SK-N-SH (cell line): Measurements from ENCODE around the gene MYH16. TPM values are rescaled to one million over a fixed set of nuclear protein-coding genes. Genes with fewer than 3 reads are reported as not detected.
"Not testable (repeated sequence)": the region's sequence is repeated elsewhere in the genome, so short reads cannot be mapped to it uniquely, and the experiment has no call there.

Source experiments
- CTCF ChIA-PET: fragments of 300-600, 350-600 bp; formaldehyde crosslinking; extraction: SDS; loops from one replicate; lab custom pipeline; 2021; lab: Yijun Ruan, JAX
- POLR2A ChIA-PET: fragments of 350-600 bp; sonication (Branson Sonifier 250); formaldehyde crosslinking; extraction: SDS; loops from one replicate; lab custom pipeline; 2020; ENCODE audit warnings: antibody characterized with exemption, inconsistent platforms; lab: Yijun Ruan, JAX
- DNase-seq: peaks from one replicate; pipeline ENCODE4 v3.0.0; 2012
- H2AFZ ChIP-seq: fragments of 200-600 bp; sonication (generic); 2 replicates; pipeline ENCODE4 v1.8.1; 2016; ENCODE audit warnings: antibody characterized with exemption, mild to moderate bottlenecking, low read depth
- H3F3A ChIP-seq: fragments of 200-600 bp; sonication (generic); replicated peaks from 2 replicates; pipeline ENCODE3; 2016; ENCODE audit warnings: antibody characterized with exemption, mild to moderate bottlenecking; ENCODE audit not compliant: insufficient read depth
- H3K27ac ChIP-seq, 2 experiments: fragments of 200-500 bp in 1 of 2; fragments of 200-600 bp in 1 of 2; sonication (Bioruptor generic) in 1 of 2; sonication (generic), shearing (Covaris generic) in 1 of 2; 2 replicates each; pipeline versions ENCODE4 v1.5.1 to v1.6.1; 2014 to 2016; ENCODE audit warnings: low read depth in 2 of 2, inconsistent platforms in 1 of 2, low read length in 1 of 2, mild to moderate bottlenecking in 1 of 2, mixed read lengths in 1 of 2
- H3K27me3 ChIP-seq: fragments of 200-600 bp; sonication (generic), shearing (Covaris generic); 2 replicates; pipeline ENCODE4 v1.6.1; 2016; ENCODE audit warnings: mixed run types; ENCODE audit not compliant: insufficient read depth
- H3K36me3 ChIP-seq, 2 experiments: fragments of 200-500 bp in 1 of 2; fragments of 200-600 bp in 1 of 2; sonication (Bioruptor generic) in 1 of 2; sonication (generic) in 1 of 2; replicated peaks in 1 of 2; 2 replicates each; pipeline versions ENCODE3 to v1.5.1; 2014 to 2016; ENCODE audit warnings: low read length in 1 of 2, mild to moderate bottlenecking in 1 of 2; ENCODE audit not compliant: insufficient read depth in 2 of 2, control insufficient read depth in 1 of 2
- H3K4me1 ChIP-seq, 2 experiments: fragments of 200-500 bp in 1 of 2; fragments of 200-600 bp in 1 of 2; sonication (Bioruptor generic) in 1 of 2; sonication (generic), shearing (Covaris generic) in 1 of 2; 2 replicates each; pipeline versions ENCODE4 v1.5.1 to v1.6.1; 2014 to 2016; ENCODE audit warnings: low read depth in 1 of 2, low read length in 1 of 2, mixed run types in 1 of 2; ENCODE audit not compliant: insufficient read depth in 2 of 2, control insufficient read depth in 1 of 2
- H3K4me2 ChIP-seq: fragments of 200-600 bp; sonication (generic), shearing (Covaris generic); 2 replicates; pipeline ENCODE4 v1.6.1; 2017; ENCODE audit warnings: mixed run types
- H3K4me3 ChIP-seq, 2 experiments: fragments of 200-500 bp in 1 of 2; fragments of 200-600 bp in 1 of 2; sonication (Bioruptor generic) in 1 of 2; sonication (generic), shearing (Covaris generic) in 1 of 2; 2 replicates each; pipeline versions ENCODE4 v1.5.1 to v1.8.1; 2014 to 2016; ENCODE audit warnings: low read depth in 2 of 2, inconsistent platforms in 1 of 2, low read length in 1 of 2, mild to moderate bottlenecking in 1 of 2, mixed read lengths in 1 of 2, moderate library complexity in 1 of 2
- H3K79me2 ChIP-seq: fragments of 200-600 bp; sonication (generic); 2 replicates; pipeline ENCODE4 v1.8.1; 2017; ENCODE audit warnings: mild to moderate bottlenecking; ENCODE audit not compliant: insufficient read depth
- H3K9ac ChIP-seq: fragments of 200-600 bp; sonication (generic); 2 replicates; pipeline ENCODE4 v1.6.1; 2017; ENCODE audit warnings: mixed run types
- H3K9me2 ChIP-seq: fragments of 200-600 bp; sonication (generic); 2 replicates; pipeline ENCODE4 v1.6.1; 2017; ENCODE audit warnings: mixed run types
- H3K9me3 ChIP-seq: fragments of 200-600 bp; sonication (generic); 2 replicates; pipeline ENCODE4 v1.6.1; 2017; ENCODE audit warnings: mixed run types, mild to moderate bottlenecking, moderate library complexity
- H4K20me1 ChIP-seq: fragments of 200-600 bp; sonication (generic); 2 replicates; pipeline ENCODE4 v1.6.1; 2017; ENCODE audit warnings: mild to moderate bottlenecking, mixed run types; ENCODE audit not compliant: insufficient read depth
- ELF1 ChIP-seq: IDR thresholded peaks from 2 replicates; pipeline ENCODE4 v1.4.0; 2012
- EP300 ChIP-seq, 2 experiments: IDR thresholded peaks; 2 replicates each; pipeline versions ENCODE4 v1.4.0 to v1.6.1; 2012; ENCODE audit warnings: borderline replicate concordance in 1 of 2, low read depth in 1 of 2, low read length in 1 of 2
- FOSL2 ChIP-seq: IDR thresholded peaks from 2 replicates; pipeline ENCODE4 v1.4.0; 2012; ENCODE audit warnings: low read depth, mild to moderate bottlenecking, moderate library complexity, borderline replicate concordance
- GABPA ChIP-seq: IDR thresholded peaks from 2 replicates; pipeline ENCODE4 v1.4.0; 2012; ENCODE audit warnings: low read depth, mild to moderate bottlenecking
- JUND ChIP-seq: IDR thresholded peaks from 2 replicates; pipeline ENCODE4 v1.4.0; 2012
- MEF2A ChIP-seq: IDR thresholded peaks from 2 replicates; pipeline ENCODE4 v1.4.0; 2012; ENCODE audit warnings: low read depth, borderline replicate concordance
- MXI1 ChIP-seq: IDR thresholded peaks from 2 replicates; pipeline ENCODE4 v1.6.1; 2012; ENCODE audit warnings: mild to moderate bottlenecking, low read depth, low read length, improper control_type of control experiment
- NRF1 ChIP-seq: IDR thresholded peaks from 2 replicates; pipeline ENCODE4 v1.6.1; 2012; ENCODE audit warnings: low read depth, mild to moderate bottlenecking, low read length
- RCOR1 ChIP-seq: fragments of 150-350 bp; IDR thresholded peaks from 2 replicates; pipeline ENCODE4 v1.6.1; 2017; ENCODE audit warnings: antibody characterized with exemption, low read length
- SIN3A ChIP-seq: IDR thresholded peaks from 2 replicates; pipeline ENCODE4 v1.6.1; 2012; ENCODE audit warnings: low read depth, mild to moderate bottlenecking, low read length, moderate library complexity, borderline replicate concordance
- SMC3 ChIP-seq: IDR thresholded peaks from 2 replicates; pipeline ENCODE4 v1.6.1; 2012; ENCODE audit warnings: low read depth, low read length, improper control_type of control experiment
- TAF1 ChIP-seq: IDR thresholded peaks from 2 replicates; pipeline ENCODE4 v1.6.1; 2012; ENCODE audit warnings: low read depth, mild to moderate bottlenecking, low read length, moderate library complexity, borderline replicate concordance
- TCF12 ChIP-seq: IDR thresholded peaks from 2 replicates; pipeline ENCODE4 v1.4.0; 2012
- TEAD4 ChIP-seq: IDR thresholded peaks from 2 replicates; pipeline ENCODE4 v1.4.0; 2012; ENCODE audit warnings: mild to moderate bottlenecking, borderline replicate concordance; ENCODE audit not compliant: insufficient read depth
- WGBS: methylation state at CpG from one replicate; pipeline ENCODE4 v1.1.6; 2017; ENCODE audit warnings: low lambda C conversion rate; 5-methylcytosine and 5-hydroxymethylcytosine counted together
- polyA plus RNA-seq, 3 experiments: library from polyadenylated mRNA; depleted of rRNA; stranded (reverse); fragments of >200 nt; gene quantifications; 2 replicates each; pipeline ENCODE4 v1.2.3, GENCODE V29; 2012
- TF ChIP-seq, protein P1 (sequence below): IDR thresholded peaks from 2 replicates; pipeline ENCODE4 v1.4.0; 2012; ENCODE audit warnings: low read depth, borderline replicate concordance
- TF ChIP-seq, protein P2 (sequence below): IDR thresholded peaks from 2 replicates; pipeline ENCODE4; 2012
- TF ChIP-seq, protein P3 (sequence below): IDR thresholded peaks from 2 replicates; pipeline ENCODE4 v1.4.0; 2012; ENCODE audit warnings: low read depth, borderline replicate concordance
- TF ChIP-seq, protein P4 (sequence below): IDR thresholded peaks from 2 replicates; pipeline ENCODE4 v1.4.0; 2012; ENCODE audit warnings: low read depth
- TF ChIP-seq, protein P5 (sequence below): fragments of 150-350 bp; IDR thresholded peaks from 2 replicates; pipeline ENCODE4 v1.6.1; 2016; ENCODE audit warnings: mild to moderate bottlenecking, low read depth, low read length

The MYH16 gene
- polyA plus RNA-seq, 1 of the 3 experiments (the other 2 are of a cell fraction), result 0.41 TPM

DNA sequence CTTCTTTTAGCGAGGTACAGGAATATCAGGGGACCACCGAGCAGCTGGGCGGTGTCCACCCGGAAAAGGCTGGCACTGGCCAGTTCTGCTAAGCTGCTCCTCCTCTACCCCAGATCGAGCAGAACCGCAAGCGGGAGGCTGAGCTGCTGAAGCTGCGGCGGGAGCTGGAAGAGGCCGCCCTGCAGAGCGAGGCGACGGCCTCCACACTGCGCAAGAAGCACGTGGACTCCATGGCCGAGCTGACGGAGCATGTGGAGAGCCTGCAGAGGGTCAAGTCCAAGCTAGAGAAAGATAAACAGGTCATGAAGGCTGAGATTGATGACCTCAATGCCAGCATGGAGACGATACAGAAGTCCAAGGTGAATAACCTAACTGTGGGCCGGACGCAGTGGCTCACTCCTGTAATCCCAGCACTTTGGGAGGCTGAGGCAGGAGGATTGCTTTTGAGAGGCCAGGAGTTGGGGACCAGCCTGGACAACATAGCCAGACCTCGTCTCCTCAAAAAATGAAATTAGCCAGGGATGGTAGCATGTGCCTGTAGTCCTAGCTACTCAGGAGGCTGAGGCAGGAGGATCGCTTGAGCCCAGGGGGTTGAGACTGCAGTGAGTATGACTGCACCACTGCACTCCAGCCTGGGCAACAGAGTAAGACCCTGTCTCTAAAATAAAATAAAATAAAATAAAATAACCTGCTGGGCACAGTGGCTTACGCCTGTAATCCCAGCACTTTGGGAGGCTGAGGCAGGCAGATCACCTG lies 15.3 kb downstream of the MYH16 start (continued):
- TF ChIP-seq MXI1, result no peak
- no peak for TF ChIP-seq TEAD4
- TF ChIP-seq, protein P1, sequence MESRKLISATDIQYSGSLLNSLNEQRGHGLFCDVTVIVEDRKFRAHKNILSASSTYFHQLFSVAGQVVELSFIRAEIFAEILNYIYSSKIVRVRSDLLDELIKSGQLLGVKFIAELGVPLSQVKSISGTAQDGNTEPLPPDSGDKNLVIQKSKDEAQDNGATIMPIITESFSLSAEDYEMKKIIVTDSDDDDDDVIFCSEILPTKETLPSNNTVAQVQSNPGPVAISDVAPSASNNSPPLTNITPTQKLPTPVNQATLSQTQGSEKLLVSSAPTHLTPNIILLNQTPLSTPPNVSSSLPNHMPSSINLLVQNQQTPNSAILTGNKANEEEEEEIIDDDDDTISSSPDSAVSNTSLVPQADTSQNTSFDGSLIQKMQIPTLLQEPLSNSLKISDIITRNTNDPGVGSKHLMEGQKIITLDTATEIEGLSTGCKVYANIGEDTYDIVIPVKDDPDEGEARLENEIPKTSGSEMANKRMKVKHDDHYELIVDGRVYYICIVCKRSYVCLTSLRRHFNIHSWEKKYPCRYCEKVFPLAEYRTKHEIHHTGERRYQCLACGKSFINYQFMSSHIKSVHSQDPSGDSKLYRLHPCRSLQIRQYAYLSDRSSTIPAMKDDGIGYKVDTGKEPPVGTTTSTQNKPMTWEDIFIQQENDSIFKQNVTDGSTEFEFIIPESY, result no peak
- TF ChIP-seq RCOR1, result no peak
- no peak for TF ChIP-seq SMC3
- no peak for TF ChIP-seq ELF1
- TF ChIP-seq, protein P2, sequence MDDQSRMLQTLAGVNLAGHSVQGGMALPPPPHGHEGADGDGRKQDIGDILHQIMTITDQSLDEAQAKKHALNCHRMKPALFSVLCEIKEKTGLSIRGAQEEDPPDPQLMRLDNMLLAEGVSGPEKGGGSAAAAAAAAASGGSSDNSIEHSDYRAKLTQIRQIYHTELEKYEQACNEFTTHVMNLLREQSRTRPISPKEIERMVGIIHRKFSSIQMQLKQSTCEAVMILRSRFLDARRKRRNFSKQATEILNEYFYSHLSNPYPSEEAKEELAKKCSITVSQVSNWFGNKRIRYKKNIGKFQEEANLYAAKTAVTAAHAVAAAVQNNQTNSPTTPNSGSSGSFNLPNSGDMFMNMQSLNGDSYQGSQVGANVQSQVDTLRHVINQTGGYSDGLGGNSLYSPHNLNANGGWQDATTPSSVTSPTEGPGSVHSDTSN, result no peak
- TF ChIP-seq, protein P3, sequence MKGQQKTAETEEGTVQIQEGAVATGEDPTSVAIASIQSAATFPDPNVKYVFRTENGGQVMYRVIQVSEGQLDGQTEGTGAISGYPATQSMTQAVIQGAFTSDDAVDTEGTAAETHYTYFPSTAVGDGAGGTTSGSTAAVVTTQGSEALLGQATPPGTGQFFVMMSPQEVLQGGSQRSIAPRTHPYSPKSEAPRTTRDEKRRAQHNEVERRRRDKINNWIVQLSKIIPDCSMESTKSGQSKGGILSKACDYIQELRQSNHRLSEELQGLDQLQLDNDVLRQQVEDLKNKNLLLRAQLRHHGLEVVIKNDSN, result no peak

DNA sequence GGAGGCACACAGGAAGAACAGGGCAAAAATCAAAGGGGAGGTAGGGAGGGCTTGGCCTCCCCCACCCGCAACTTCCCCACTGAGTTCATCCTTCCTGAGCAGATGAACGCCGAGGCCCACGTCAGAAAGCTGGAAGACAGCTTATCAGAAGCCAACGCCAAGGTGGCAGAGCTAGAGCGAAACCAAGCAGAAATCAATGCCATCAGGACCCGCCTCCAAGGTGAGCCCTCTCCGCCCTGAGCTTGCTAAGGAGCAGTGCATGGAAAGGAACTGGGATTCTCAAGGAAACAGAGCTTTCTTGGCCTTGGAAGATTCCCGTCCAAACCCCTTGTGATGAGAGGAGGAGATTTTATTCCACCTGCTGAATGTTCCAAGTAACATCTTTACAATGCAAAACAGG lies 16.5 kb downstream of the MYH16 start:
- ChIA-PET CTCF (interaction anchor here (1.3 to 1.7 kb wide), 2 partner anchors 23 to 24 kb away, joined by 4 to 5 read pairs; no protein-coding TSS in a partner anchor), POLR2A (no interaction called here)

DNA sequence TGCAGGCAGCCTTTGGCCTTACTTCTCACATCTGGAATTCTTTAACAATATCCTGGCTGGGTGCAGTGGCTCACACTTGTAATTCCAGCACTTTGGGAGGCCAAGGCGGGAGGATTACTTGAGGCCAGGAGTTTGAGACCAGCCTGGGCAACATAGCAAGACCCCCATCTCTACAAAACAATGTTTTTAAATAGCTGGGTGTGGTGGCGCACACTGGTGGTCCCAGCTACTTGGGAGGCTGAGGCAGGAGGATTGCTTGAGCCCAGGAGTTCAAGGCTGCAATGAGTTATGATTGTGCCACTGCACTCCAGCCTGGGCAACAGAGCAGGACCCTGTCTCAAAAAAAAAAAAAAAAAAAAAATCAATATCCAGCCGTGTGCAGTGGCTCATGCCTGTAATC lies 17.5 kb downstream of the MYH16 start:
- not testable (repeated sequence) for H3K4me2 ChIP-seq, H3K9me2 ChIP-seq, H3K79me2 ChIP-seq, H4K20me1 ChIP-seq, H3K36me3 ChIP-seq, H2AFZ ChIP-seq, H3F3A ChIP-seq, H3K27me3 ChIP-seq, H3K27ac ChIP-seq, H3K9me3 ChIP-seq, H3K4me3 ChIP-seq, DNase-seq, H3K9ac ChIP-seq, H3K4me1 ChIP-seq
- ChIA-PET CTCF (interaction anchor here (1.7 kb wide), 1 partner anchor 22 kb away, joined by 4 read pairs; no protein-coding TSS in a partner anchor), POLR2A (interaction anchor here (0.7 to 1.0 kb wide), 2 partner anchors 10 to 19 kb away, joined by 4 to 5 read pairs; no protein-coding TSS in a partner anchor)
- WGBS, result 88% methylated on average over 3 of the region's 3 CpGs

More for the DNA sequence above, 16.5 kb downstream of the MYH16 start:
- Histone ChIP-seq H3K9me3 (no peaks in the 10 kb centered on the region), H3K4me2 (no peak overlapping the region), H3F3A (no peaks in the 10 kb centered on the region), H3K9me2 (no peaks in the 10 kb centered on the region), H3K4me3 (no peak overlapping the region), H4K20me1 (no peaks in the 10 kb centered on the region), H2AFZ (no peak overlapping the region), H3K27me3 (no peaks in the 10 kb centered on the region), H3K79me2 (no peaks in the 10 kb centered on the region), H3K4me1 (no peaks in the 10 kb centered on the region), H3K36me3 (no peaks in the 10 kb centered on the region), H3K27ac (no peak overlapping the region), H3K9ac (no peak overlapping the region)
- 90% methylated on average over 9 of the region's 9 CpGs for WGBS
- TF ChIP-seq TAF1 (no peak), FOSL2 (no peak), TCF12 (no peak), GABPA (no peak), NRF1 (no peak), EP300 (IDR thresholded peaks at IDR 0.05; ENCODE audit: borderline replicate concordance in 1 of 2, low read depth in 1 of 2, low read length in 1 of 2) (no peak), JUND (no peak), SMC3 (no peak), SIN3A (no peak), MEF2A (no peak), ELF1 (no peak)
- TF ChIP-seq, protein P2, result no peak
- TF ChIP-seq, protein P4, sequence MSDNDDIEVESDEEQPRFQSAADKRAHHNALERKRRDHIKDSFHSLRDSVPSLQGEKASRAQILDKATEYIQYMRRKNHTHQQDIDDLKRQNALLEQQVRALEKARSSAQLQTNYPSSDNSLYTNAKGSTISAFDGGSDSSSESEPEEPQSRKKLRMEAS, result no peak
- TF ChIP-seq, protein P5, sequence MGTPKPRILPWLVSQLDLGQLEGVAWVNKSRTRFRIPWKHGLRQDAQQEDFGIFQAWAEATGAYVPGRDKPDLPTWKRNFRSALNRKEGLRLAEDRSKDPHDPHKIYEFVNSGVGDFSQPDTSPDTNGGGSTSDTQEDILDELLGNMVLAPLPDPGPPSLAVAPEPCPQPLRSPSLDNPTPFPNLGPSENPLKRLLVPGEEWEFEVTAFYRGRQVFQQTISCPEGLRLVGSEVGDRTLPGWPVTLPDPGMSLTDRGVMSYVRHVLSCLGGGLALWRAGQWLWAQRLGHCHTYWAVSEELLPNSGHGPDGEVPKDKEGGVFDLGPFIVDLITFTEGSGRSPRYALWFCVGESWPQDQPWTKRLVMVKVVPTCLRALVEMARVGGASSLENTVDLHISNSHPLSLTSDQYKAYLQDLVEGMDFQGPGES, result no peak
- DNase-seq, result no peak
